HepG2 (cell line): ENCODE measurements around the gene ANP32B. TPM values are rescaled to one million over a fixed set of nuclear protein-coding genes. Genes with fewer than 3 reads are reported as not detected.

Source experiments
- FOXK2 ChIP-seq: fragments of 450-650 bp; IDR thresholded peaks from 2 replicates; pipeline ENCODE4 v1.6.1; 2016
- GLI4 ChIP-seq: sonication (generic); formaldehyde crosslinking; IDR thresholded peaks from 2 replicates; pipeline ENCODE4 v1.5.1; 2020; ENCODE audit warnings: missing genetic modification reagents, mild to moderate bottlenecking, moderate library complexity, borderline replicate concordance
- HMG20B ChIP-seq: conservative IDR thresholded peaks from 2 replicates; pipeline ENCODE4 v1.6.1; 2016; ENCODE audit warnings: missing genetic modification reagents, missing compliant biosample characterization
- HNRNPUL1 ChIP-seq: fragments of 200-400 bp; formaldehyde crosslinking; IDR thresholded peaks from 2 replicates; pipeline ENCODE4 v1.6.1; 2017; ENCODE audit warnings: low read depth, mild to moderate bottlenecking, low read length, moderate library complexity
- KDM2A ChIP-seq: sonication (generic); formaldehyde crosslinking; IDR thresholded peaks from 2 replicates; pipeline ENCODE4 v1.4.0; 2020; ENCODE audit warnings: low read depth, missing genetic modification reagents, borderline replicate concordance
- NFYC ChIP-seq: IDR thresholded peaks from 2 replicates; pipeline ENCODE4 v1.6.1; 2016; ENCODE audit warnings: missing genetic modification reagents, missing compliant biosample characterization
- NRL ChIP-seq: sonication (generic); formaldehyde crosslinking; IDR thresholded peaks from 2 replicates; pipeline ENCODE4 v1.5.0; 2020; ENCODE audit warnings: missing genetic modification reagents, mild to moderate bottlenecking, moderate library complexity, borderline replicate concordance
- PRPF4 ChIP-seq: fragments of 200-400 bp; formaldehyde crosslinking; IDR thresholded peaks from 2 replicates; pipeline ENCODE4 v1.6.1; 2016; ENCODE audit warnings: low read length, low read depth; ENCODE audit not compliant: poor library complexity, severe bottlenecking
- RFX5 ChIP-seq: IDR thresholded peaks from 2 replicates; pipeline ENCODE4 v1.6.1; 2011; ENCODE audit warnings: low read depth, low read length, improper control_type of control experiment
- SMARCC2 ChIP-seq: fragments of 450-650 bp; IDR thresholded peaks from 2 replicates; pipeline ENCODE4 v1.6.1; 2017; ENCODE audit warnings: antibody characterized with exemption, mild to moderate bottlenecking
- SNRNP70 ChIP-seq: fragments of 200-400 bp; formaldehyde crosslinking; IDR thresholded peaks from 2 replicates; pipeline ENCODE4 v1.6.1; 2017; ENCODE audit warnings: mild to moderate bottlenecking, low read depth, low read length, moderate library complexity
- TBX2 ChIP-seq: sonication (generic); formaldehyde crosslinking; IDR thresholded peaks from 2 replicates; pipeline ENCODE4 v1.5.0; 2020; ENCODE audit warnings: missing genetic modification reagents, mild to moderate bottlenecking, borderline replicate concordance
- TCF12 ChIP-seq, 2 experiments: fragments of 450-650 bp in 1 of 2; sonication (generic) in 1 of 2; formaldehyde crosslinking in 1 of 2; IDR thresholded peaks; 2 replicates each; pipeline versions ENCODE4 v1.6.1 to v1.8.0; 2017 to 2022; ENCODE audit warnings: antibody characterized with exemption in 1 of 2, mild to moderate bottlenecking in 1 of 2, missing genetic modification reagents in 1 of 2, moderate library complexity in 1 of 2
- ZBTB8A ChIP-seq: sonication (generic); formaldehyde crosslinking; IDR thresholded peaks from 2 replicates; pipeline ENCODE4 v1.4.0; 2020; ENCODE audit warnings: mild to moderate bottlenecking, low read depth, missing genetic modification reagents, borderline replicate concordance
- ZFP36L1 ChIP-seq: sonication (generic); formaldehyde crosslinking; IDR thresholded peaks from 2 replicates; pipeline ENCODE4 v1.8.0; 2022; ENCODE audit warnings: mild to moderate bottlenecking, missing genetic modification reagents, moderate library complexity
- ZFP90 ChIP-seq: sonication (generic); formaldehyde crosslinking; IDR thresholded peaks from 2 replicates; pipeline ENCODE4 v1.8.0; 2022; ENCODE audit warnings: missing genetic modification reagents, mild to moderate bottlenecking, inconsistent platforms, borderline replicate concordance
- ZNF136 ChIP-seq: sonication (generic); formaldehyde crosslinking; IDR thresholded peaks from 2 replicates; pipeline ENCODE4 v1.8.1; 2022; ENCODE audit warnings: low read depth, mild to moderate bottlenecking, moderate library complexity, missing genetic modification reagents
- ZNF207 ChIP-seq: fragments of 450-650 bp; IDR thresholded peaks from 2 replicates; pipeline ENCODE4 v1.6.1; 2016; ENCODE audit warnings: antibody characterized with exemption, borderline replicate concordance
- ZNF260 ChIP-seq: sonication (generic); formaldehyde crosslinking; IDR thresholded peaks from 2 replicates; pipeline ENCODE4 v1.4.0; 2020; ENCODE audit warnings: missing genetic modification reagents, low read depth, mild to moderate bottlenecking, borderline replicate concordance
- ZNF33B ChIP-seq: sonication (generic); formaldehyde crosslinking; IDR thresholded peaks from 2 replicates; pipeline ENCODE4 v1.5.1; 2020; ENCODE audit warnings: mild to moderate bottlenecking, missing genetic modification reagents
- ZNF558 ChIP-seq: sonication (generic); formaldehyde crosslinking; IDR thresholded peaks from 2 replicates; pipeline ENCODE4 v1.9.0; 2022; ENCODE audit warnings: mild to moderate bottlenecking, missing genetic modification reagents, borderline replicate concordance
- ZNF564 ChIP-seq: sonication (generic); formaldehyde crosslinking; IDR thresholded peaks from 2 replicates; pipeline ENCODE4 v1.8.1; 2023; ENCODE audit warnings: mild to moderate bottlenecking, missing genetic modification reagents
- ZNF605 ChIP-seq: sonication (generic); formaldehyde crosslinking; IDR thresholded peaks from 2 replicates; pipeline ENCODE4 v1.8.0; 2022; ENCODE audit warnings: mild to moderate bottlenecking, missing genetic modification reagents
- ZNF619 ChIP-seq: sonication (generic); formaldehyde crosslinking; IDR thresholded peaks from 2 replicates; pipeline ENCODE4 v1.4.0; 2020; ENCODE audit warnings: mild to moderate bottlenecking, missing genetic modification reagents
- polyA plus RNA-seq, 8 experiments: library from polyadenylated mRNA; depleted of rRNA in 3 of 8; stranded (reverse) in 7 of 8; unstranded in 1 of 8; fragments of >200 nt; fragmentation: Illumina TruSeq in 4 of 8; extraction: Trizol in 4 of 8; gene quantifications; 2 replicates each; pipeline versions ENCODE4 v1.2.1 to v1.2.3, GENCODE V29; 2011 to 2016; ENCODE audit warnings: low read depth in 4 of 8, missing spikeins in 1 of 8, mixed read lengths in 1 of 8; ENCODE audit not compliant: insufficient read depth in 1 of 8
- total RNA-seq, 5 experiments: library from RNA; depleted of rRNA; stranded (reverse); fragments of >200 nt; fragmentation: Illumina TruSeq; extraction: Trizol; gene quantifications; 2 replicates each; pipeline ENCODE4 v1.2.3, GENCODE V29; 2016; ENCODE audit warnings: low read depth in 1 of 5
- TF ChIP-seq, protein P1 (sequence below): sonication (generic); formaldehyde crosslinking; conservative IDR thresholded peaks from 2 replicates; pipeline ENCODE4 v1.8.0; 2022; ENCODE audit warnings: missing genetic modification reagents
- TF ChIP-seq, protein P2 (sequence below): sonication (generic); formaldehyde crosslinking; IDR thresholded peaks from 2 replicates; pipeline ENCODE4 v1.9.0; 2021; ENCODE audit warnings: missing genetic modification reagents, mild to moderate bottlenecking, borderline replicate concordance

The ANP32B gene
- total and polyA plus RNA-seq, 2 of the 13 experiments (the other 11 are each of a cell fraction or from before 2014, with no cell fraction given) = 22.1 to 37.5 TPM

DNA sequence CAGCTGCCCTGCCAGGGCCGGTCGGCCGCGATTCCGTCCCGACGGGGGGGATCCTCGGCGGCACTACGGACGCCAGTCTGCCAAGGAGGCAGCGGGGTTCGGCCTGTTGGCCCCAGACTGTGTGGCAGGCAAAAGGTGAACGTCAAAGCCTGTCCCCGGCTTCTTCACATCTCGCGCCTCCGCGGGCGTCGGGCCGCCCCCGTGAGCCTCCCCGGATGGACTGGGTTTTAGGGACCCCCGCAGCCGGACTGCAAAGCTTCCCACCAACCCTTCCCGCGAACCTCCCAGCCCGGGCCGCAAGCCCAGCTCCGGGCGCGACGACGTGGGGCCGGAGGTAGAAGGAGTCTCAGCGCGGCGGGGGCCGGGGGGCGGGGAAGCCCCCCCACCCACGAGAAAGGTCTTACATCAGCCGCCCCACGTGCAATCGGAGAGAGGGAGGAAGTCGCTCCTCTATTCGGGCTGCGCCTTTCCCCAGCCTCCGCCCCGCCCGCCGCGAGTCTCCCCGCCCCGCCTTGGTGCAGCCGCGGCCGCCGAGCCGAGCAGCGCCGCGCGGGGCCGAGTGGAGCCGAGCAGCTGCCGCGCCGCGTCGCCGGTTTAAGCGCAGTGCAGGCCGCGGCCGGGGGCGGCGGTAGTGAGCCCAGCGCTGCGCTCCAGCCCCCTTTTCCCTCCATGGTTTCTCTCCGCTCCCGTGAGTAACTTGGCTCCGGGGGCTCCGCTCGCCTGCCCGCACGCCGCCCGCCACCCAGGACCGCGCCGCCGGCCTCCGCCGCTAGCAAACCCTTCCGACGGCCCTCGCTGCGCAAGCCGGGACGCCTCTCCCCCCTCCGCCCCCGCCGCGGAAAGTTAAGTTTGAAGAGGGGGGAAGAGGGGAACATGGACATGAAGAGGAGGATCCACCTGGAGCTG lies at the start of gene ANP32B (continued):
- TF ChIP-seq KDM2A (CRISPR knock-in tag) (peak; percentile 84), ZNF33B (peak; percentile 17; the same call in 1 of the 2 replicates), ZFP36L1 (CRISPR knock-in tag) (no peak), TCF12 (IDR thresholded peaks at IDR 0.05) (no peak), TCF12 (CRISPR knock-in tag; IDR thresholded peaks at IDR 0.05) (no peak), RFX5 (no peak), HNRNPUL1 (no peak), HMG20B (0 out of 2 replicates have a peak, but pooled peaks have one; percentile 19), ZNF558 (CRISPR knock-in tag) (no peak), ZFP90 (0 out of 2 replicates have a peak, but pooled peaks have one; percentile 15), GLI4 (CRISPR knock-in tag) (no peak), ZNF564 (CRISPR knock-in tag) (no peak; the same call in 1 of the 2 replicates), ZNF619 (no peak), NRL (CRISPR knock-in tag) (peak; percentile 79; the same call in 1 of the 2 replicates), SMARCC2 (no peak), SNRNP70 (no peak), ZNF605 (no peak), NFYC (CRISPR knock-in tag) (no peak; the same call in 1 of the 2 replicates), PRPF4 (no peak), TBX2 (CRISPR knock-in tag) (peak; percentile 54; the same call in 1 of the 2 replicates), ZNF207 (no peak), ZNF260 (CRISPR knock-in tag) (no peak), FOXK2 (no peak), ZBTB8A (CRISPR knock-in tag) (peak; percentile 40; the same call in 1 of the 2 replicates), ZNF136 (no peak)
- TF ChIP-seq, protein P1, sequence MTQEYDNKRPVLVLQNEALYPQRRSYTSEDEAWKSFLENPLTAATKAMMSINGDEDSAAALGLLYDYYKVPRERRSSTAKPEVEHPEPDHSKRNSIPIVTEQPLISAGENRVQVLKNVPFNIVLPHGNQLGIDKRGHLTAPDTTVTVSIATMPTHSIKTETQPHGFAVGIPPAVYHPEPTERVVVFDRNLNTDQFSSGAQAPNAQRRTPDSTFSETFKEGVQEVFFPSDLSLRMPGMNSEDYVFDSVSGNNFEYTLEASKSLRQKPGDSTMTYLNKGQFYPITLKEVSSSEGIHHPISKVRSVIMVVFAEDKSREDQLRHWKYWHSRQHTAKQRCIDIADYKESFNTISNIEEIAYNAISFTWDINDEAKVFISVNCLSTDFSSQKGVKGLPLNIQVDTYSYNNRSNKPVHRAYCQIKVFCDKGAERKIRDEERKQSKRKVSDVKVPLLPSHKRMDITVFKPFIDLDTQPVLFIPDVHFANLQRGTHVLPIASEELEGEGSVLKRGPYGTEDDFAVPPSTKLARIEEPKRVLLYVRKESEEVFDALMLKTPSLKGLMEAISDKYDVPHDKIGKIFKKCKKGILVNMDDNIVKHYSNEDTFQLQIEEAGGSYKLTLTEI = no peak
- TF ChIP-seq, protein P2, sequence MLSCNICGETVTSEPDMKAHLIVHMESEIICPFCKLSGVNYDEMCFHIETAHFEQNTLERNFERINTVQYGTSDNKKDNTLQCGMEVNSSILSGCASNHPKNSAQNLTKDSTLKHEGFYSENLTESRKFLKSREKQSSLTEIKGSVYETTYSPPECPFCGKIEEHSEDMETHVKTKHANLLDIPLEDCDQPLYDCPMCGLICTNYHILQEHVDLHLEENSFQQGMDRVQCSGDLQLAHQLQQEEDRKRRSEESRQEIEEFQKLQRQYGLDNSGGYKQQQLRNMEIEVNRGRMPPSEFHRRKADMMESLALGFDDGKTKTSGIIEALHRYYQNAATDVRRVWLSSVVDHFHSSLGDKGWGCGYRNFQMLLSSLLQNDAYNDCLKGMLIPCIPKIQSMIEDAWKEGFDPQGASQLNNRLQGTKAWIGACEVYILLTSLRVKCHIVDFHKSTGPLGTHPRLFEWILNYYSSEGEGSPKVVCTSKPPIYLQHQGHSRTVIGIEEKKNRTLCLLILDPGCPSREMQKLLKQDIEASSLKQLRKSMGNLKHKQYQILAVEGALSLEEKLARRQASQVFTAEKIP = 0 out of 2 replicates have a peak, but pooled peaks have one; percentile 80
